ENCODE measurements around the gene NEURL3.

NEURL3 gene

DNA sequence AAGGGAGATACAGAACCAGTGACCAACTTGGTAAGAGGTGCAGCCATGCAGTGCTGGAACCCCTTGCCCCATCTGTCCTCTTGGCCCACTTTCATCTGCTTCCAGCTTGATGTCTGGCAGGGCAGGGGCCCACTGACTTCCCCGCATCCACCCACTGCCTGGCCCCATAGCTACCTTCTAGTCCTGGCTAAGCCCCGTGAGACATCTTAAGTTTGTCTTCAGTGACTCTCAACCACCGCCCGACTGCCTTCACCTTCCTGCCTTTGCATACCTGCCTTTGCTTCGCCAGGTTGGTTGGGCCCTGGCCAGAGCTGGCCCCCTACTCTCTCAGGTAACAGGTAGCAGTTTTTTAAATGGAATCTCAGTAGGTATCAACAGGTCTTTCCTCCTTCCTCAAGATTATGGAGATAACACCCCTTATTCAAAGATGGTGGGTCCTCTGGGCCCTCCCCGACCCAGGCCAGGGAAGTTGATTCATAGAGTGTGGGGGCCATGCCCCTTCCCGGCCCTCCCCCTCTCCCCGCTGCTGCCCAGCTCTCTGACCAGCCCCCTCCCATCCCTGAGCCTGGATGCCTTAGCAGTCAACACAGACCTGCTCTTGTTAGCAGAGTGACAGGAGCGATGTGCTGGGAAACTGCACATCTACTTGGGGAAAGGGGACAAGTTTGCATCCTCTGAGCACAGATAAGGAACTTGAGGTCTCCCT, 34.2 kb upstream of the NEURL3 start:
- no peak for DNase-seq (ENCODE audit: low read depth, low spot score)

DNA sequence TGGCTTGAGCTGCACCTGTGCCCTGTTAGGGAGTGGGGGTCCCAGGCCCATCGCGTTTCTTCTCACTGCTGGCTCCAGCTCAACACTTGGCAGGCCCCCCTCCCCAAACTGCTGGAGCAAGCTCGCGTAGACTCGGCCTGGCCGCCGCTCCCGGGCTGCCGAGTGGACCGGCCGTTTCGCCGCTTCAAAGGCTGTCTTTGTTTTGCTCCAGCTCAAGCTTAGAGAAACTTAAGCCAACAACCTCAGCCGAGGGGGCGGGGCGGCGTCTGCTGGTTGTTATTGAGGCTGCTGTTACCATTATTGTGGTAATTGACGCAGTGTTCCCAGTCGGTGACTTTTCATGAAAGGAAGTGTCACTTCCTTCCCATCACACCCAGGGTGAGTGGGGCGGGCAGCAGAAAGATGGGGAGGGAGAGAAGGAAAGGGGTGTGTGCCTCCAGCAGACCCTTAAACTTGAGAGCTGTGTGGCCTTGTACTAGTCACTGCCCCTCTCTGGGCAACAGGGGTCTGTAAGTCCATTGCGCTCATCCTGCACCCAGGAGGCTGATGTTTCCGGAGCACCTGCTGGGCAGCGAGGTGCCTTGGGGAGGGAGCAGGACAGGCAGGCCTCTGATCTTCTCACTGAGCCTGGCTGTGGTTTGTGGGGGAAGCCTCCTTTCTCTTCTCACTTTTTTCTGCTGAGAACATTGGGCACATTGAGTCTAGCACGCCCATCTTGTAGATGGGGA, 33.5 kb upstream of the NEURL3 start:
- no peak for DNase-seq (ENCODE audit: low read depth, low spot score)

DNA sequence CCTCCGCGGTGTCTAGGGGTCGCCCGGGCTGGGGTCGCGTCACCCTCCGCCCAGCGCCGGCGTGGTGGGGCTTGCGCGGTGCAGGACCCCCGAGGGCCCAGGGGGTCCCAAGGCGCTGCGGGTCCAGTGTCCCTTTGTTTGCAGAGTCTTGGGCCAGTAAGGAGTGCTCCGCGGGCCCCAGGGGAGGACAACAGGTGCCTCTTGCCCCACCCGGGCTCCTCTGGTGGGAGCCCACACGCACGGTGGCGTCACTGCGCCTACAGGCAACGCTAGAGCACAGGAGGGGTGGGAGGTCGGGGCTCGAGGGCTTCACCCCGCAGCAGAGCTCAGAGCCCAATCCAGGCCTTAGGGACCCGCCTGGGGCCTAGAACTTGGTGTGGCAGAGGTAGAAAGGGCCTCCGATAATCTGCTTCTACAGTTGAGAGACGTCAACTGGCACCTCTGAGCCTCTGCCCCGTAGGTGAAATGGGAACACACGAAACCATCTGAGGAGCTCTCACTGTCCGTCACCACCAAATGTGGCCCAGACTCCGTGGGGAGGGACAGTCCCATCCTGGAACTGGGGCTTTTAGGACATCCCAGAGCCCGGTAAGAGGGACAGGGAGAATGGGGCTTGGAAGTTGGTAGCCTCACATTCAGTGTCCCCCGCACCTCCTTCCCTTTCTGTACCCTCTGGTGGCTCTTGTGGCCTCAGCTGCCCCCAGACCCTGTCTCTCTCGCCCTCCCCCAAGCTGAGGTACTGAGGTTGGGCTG, 32.8 kb upstream of the NEURL3 start:
- no peak for DNase-seq (ENCODE audit: low read depth, low spot score)

DNA sequence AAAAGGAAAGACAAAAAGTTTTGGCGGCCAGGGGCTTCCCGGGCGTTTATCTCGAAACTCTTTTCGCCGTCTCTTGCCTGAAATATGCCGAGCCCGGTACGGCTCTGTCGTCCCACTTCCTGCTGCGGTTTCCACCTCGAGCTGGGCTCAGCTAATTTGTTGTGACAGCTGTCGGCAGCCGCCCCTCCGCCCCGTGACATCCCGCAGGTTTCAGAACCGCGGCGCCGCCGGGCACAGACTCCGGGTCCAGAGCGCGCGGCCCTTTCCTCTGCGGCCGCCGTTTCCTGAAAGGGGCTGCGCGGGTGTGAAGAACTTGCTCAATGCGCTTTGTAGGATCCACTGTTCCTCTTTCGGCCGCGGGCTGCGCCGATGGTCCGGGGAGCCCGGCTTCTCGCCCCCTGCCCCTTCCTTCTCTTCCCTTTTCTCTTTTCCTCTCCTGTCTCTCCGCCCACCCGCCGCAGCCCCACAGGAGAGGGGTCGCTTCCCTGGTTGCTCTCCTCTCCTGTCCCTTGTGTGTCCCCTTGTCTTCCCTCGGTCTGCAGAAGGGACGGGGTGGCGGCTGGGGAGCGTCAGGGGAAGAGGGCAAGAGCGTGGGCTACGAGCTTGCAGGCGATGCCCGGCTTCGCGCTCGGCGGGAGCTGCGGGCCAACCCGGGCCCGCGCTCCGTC, 32.0 kb upstream of the NEURL3 start:
- DNase-seq (ENCODE audit: low read depth, low spot score) = no peak

- no peak for DNase-seq (ENCODE audit: low read depth, low spot score)
Measured at GRCh38 chr2:96536445-96537065, 31.4 kb upstream of the NEURL3 start, which contains the start of gene ARID5A. Gene ARID5A (plus strand): TSS chr2:96536752. CDS start chr2:96536827, 75 bp downstream.

- DNase-seq (ENCODE audit: low read depth, low spot score) = no peak
Measured at GRCh38 chr2:96535331-96535730, 30.2 kb upstream of the NEURL3 start.

DNA sequence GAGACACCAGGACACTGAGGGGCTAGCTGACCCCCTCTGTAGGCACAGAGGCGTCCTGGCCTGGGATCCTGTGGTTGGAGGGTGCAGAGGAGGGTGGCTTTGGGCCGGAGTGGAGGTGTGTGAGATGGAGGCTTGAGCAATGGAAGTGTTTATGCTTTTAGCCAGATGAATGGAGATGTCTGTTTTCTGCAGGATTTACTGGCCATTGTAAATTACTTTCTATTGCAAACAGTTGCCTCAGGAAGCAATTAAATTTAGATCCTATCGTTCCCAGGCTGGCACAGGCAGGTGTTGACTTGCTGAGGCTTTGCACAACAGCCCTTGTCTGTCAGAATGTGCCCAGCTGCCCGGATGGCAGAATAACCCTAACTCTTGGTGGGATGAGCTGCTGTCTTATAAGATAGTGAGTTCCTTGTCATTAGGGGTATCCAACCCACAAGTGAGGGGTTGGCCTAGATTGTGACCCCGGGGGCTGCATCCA, 29.6 kb upstream of the NEURL3 start:
- no peak for DNase-seq (ENCODE audit: low read depth, low spot score)

GRCh38 chr2:96534141-96534540, 29.0 kb upstream of the NEURL3 start:
- DNase-seq (ENCODE audit: low read depth, low spot score) = no peak

DNA sequence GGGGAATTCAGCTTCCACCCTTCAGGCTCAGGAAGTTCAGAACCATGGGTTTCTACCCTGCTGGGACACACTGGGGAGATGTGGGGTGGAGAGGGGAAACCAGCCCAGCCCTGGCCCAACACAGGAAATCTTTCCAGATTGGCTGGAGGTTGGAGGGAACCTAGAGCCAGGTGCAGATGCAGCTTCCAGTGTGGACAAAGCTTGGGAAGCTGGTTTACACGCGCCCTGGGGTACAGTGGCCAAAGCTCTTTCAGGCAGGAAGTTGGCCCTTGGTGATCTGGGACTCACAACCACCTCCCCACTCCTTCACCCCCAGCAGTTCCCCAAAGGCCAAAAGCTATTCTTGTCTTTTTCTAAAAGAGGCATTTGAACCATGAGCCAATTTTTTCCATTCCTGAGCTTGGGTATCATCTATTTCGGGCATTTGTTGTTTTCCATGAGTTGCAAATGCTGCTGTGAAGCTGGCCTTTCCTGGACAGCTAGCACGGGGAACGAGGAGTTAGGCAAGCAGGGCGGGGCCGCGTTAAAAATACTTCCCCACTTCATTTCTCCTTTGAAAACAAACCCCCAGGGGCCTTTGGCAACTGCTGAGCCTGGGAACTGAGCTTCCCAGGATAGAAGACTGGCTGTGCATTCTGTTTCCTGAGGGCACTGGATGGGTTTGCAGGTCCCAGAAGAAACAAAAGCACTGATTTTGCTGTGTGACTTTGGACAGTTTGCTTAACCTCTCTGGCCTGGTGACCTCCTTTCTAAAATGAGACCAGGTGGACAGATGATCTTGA, 28.3 kb upstream of the NEURL3 start:
- no peak for DNase-seq (ENCODE audit: low read depth, low spot score)

- DNase-seq (ENCODE audit: low read depth, low spot score) = no peak
Measured at GRCh38 chr2:96532641-96533291, 27.6 kb upstream of the NEURL3 start.

DNA sequence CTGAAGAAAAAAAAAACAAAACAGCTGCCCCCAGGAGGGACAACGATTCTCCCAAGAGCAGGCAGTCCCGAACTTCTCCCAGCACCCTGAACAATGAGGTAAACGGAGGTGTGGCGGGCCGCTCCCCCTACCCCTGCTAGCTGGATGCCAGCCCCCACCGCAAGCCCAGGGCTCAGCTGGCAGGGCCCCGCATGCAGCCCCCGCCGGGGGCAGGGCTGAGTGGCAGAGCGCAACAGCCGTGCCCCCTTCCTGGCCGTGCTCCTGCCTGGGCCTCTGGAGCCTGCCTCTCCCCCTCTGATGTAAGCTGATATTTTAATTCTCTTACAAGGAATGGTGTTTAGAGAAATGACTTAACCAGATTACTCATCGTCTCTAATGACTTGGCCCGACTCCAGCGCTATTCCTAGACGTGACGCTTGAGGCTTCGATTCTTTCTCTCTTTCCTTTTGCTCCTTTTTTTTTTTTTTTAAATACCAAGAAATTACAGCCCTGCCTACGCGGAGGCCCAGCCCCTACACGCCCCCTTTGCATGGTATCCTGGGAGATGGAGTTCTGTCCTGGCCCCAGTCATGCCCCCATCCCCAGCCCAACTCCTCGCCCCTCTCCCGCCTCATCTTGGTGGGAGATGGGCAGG, 26.8 kb upstream of the NEURL3 start:
- no peak for DNase-seq (ENCODE audit: low read depth, low spot score)

- no peak for DNase-seq (ENCODE audit: low read depth, low spot score)
Measured at GRCh38 chr2:96531366-96531765, 26.2 kb upstream of the NEURL3 start.

- no peak for DNase-seq (ENCODE audit: low read depth, low spot score)
Measured at GRCh38 chr2:96530474-96531357, 25.6 kb upstream of the NEURL3 start.

DNA sequence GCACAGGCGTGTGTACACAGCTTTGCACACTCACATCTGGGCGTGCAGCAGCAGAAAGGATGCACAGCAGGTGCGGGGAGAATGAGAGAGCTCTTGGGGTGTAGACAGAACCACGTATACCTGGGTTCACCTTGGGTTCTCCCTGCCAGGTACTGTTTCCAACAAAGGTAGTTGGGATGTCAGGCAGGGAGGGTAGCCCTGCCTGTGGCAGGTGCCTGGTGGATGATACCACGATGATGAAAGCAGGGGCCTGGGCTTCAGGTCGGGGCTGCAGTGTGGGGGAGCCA, 24.9 kb upstream of the NEURL3 start:
- DNase-seq (ENCODE audit: low read depth, low spot score) = no peak

DNA sequence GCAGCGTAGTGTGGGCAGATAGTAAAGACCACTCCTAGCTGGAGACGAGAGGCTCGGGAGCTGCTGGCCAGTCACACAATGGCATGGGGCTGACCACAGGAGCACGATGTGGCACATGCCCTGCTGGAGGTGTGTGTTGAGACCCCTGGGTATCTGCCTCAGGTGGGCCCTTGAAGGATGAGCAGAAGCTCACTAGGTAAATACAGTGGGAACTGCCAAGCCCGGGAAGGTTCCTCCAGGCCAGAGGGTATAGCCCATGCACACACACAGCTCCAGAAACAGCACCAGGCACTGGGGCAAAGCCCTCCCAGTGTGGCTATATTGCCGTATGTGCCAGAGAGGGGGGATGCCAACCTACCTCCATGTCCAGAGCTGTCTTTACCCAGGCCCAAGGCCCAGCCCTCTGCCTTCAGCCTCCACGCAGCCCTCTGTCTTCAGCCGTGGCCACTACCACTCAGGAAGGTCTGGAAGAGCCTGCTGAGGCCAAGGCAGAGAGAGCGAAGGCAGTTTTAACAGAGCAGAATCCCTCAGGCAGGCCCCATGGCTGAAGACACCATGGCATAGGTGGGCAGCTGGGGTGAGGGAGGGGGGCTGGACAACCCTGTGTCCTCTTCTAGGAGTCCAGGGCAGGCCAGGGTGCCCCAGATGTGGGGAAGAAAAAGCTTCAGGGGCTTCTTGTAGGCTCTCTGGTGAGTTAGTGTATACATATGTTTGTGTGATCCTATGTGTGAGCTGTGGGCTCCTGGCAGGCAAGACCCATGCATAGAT, 24.4 kb upstream of the NEURL3 start:
- no peak for DNase-seq (ENCODE audit: low read depth, low spot score)

DNA sequence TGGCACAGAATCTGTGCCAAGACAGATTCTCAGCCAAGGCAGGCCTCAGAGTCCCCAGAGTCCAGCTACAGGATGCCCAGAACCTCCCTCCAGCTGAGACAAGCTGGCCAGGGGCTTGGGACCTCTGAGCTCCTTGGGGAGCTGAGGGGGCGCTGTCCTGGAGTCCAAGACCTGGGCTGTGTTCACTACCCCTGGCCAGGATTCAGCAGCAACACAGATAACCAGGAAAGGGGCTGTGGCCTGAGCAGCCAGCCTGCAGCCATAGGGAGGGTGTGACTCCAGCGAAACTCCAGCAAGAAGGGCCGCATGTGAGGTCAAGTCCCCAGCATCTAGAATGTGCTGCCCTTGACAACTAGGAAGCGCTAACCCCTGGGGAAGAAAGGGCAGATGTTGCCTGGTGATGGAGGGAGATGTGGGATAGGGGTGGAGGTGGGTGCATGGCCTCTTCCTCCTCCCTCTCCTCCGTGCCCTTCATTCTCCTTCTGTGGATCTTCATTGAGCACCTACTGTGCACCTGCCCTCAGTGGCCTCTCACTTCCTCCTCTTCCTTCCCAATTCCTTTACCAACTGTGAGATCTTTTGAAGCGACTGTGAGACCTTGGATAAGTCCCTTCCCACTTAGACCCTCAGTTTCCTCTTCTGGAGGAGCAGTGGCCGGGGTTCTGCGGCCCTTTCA, 23.7 kb upstream of the NEURL3 start:
- DNase-seq (ENCODE audit: low read depth, low spot score) = no peak

- no peak for DNase-seq (ENCODE audit: low read depth, low spot score)
Measured at GRCh38 chr2:96528006-96528699, 23.0 kb upstream of the NEURL3 start.

Data from iPS DF 19.7 (cell line).